HepG2 (cell line): ENCODE measurements around the gene CBX2. TPM values are rescaled to one million over a fixed set of nuclear protein-coding genes. Genes with fewer than 3 reads are reported as not detected.

Experiments used
- CBX5 ChIP-seq: sonication (generic); formaldehyde crosslinking; IDR thresholded peaks from 2 replicates; pipeline ENCODE4 v1.4.0; 2020; ENCODE audit warnings: missing genetic modification reagents, borderline replicate concordance
- CEBPG ChIP-seq: IDR thresholded peaks from 2 replicates; pipeline ENCODE4 v1.6.1; 2016
- ERF ChIP-seq: IDR thresholded peaks from 2 replicates; pipeline ENCODE4 v1.6.1; 2018; ENCODE audit warnings: missing biosample characterization, missing genetic modification reagents
- HNRNPL ChIP-seq: fragments of 200-400 bp; formaldehyde crosslinking; IDR thresholded peaks from 2 replicates; pipeline ENCODE4 v1.6.1; 2017; ENCODE audit warnings: mild to moderate bottlenecking, low read depth, low read length
- KMT2A ChIP-seq: sonication (generic); formaldehyde crosslinking; IDR thresholded peaks from 2 replicates; pipeline ENCODE4 v1.4.0; 2020; ENCODE audit warnings: missing genetic modification reagents
- MAFG ChIP-seq: sonication (generic); formaldehyde crosslinking; IDR thresholded peaks from 2 replicates; pipeline ENCODE4 v1.5.1; 2020; ENCODE audit warnings: mild to moderate bottlenecking, missing genetic modification reagents
- SETDB1 ChIP-seq: sonication (generic); formaldehyde crosslinking; IDR thresholded peaks from 2 replicates; pipeline ENCODE4 v1.5.1; 2020; ENCODE audit warnings: missing genetic modification reagents, mild to moderate bottlenecking, borderline replicate concordance
- ZBTB7A ChIP-seq: sonication (generic); formaldehyde crosslinking; IDR thresholded peaks from 2 replicates; pipeline ENCODE4 v1.8.0; 2022; ENCODE audit warnings: mild to moderate bottlenecking, missing genetic modification reagents
- ZFP62 ChIP-seq: sonication (generic); formaldehyde crosslinking; IDR thresholded peaks from 2 replicates; pipeline ENCODE4 v1.4.0; 2020; ENCODE audit warnings: missing genetic modification reagents
- ZNF10 ChIP-seq: sonication (generic); formaldehyde crosslinking; IDR thresholded peaks from 2 replicates; pipeline ENCODE4 v1.4.0; 2020; ENCODE audit warnings: mild to moderate bottlenecking, low read depth, missing genetic modification reagents, borderline replicate concordance
- ZNF274 ChIP-seq: sonication (generic); formaldehyde crosslinking; IDR thresholded peaks from 2 replicates; pipeline ENCODE4 v1.5.1; 2020; ENCODE audit warnings: mild to moderate bottlenecking, missing genetic modification reagents
- ZNF441 ChIP-seq: sonication (generic); formaldehyde crosslinking; IDR thresholded peaks from 2 replicates; pipeline ENCODE4 v1.7.0; 2021; ENCODE audit warnings: missing genetic modification reagents, borderline replicate concordance
- ZNF639 ChIP-seq: conservative IDR thresholded peaks from 2 replicates; pipeline ENCODE4 v1.6.1; 2018; ENCODE audit warnings: missing genetic modification reagents
- ZNF83 ChIP-seq: sonication (generic); formaldehyde crosslinking; IDR thresholded peaks from 2 replicates; pipeline ENCODE4 v1.4.0; 2020; ENCODE audit warnings: missing genetic modification reagents, mild to moderate bottlenecking, borderline replicate concordance
- polyA plus RNA-seq, 8 experiments: library from polyadenylated mRNA; depleted of rRNA in 3 of 8; stranded (reverse) in 7 of 8; unstranded in 1 of 8; fragments of >200 nt; fragmentation: Illumina TruSeq in 4 of 8; extraction: Trizol in 4 of 8; gene quantifications; 2 replicates each; pipeline versions ENCODE4 v1.2.1 to v1.2.3, GENCODE V29; 2011 to 2016; ENCODE audit warnings: low read depth in 4 of 8, missing spikeins in 1 of 8, mixed read lengths in 1 of 8; ENCODE audit not compliant: insufficient read depth in 1 of 8
- total RNA-seq, 5 experiments: library from RNA; depleted of rRNA; stranded (reverse); fragments of >200 nt; fragmentation: Illumina TruSeq; extraction: Trizol; gene quantifications; 2 replicates each; pipeline ENCODE4 v1.2.3, GENCODE V29; 2016; ENCODE audit warnings: low read depth in 1 of 5
- TF ChIP-seq, protein P1 (sequence below): sonication (generic); formaldehyde crosslinking; IDR thresholded peaks from 2 replicates; pipeline ENCODE4 v1.4.0; 2020; ENCODE audit warnings: missing genetic modification reagents, borderline replicate concordance
- TF ChIP-seq, protein P2 (sequence below): sonication (generic); formaldehyde crosslinking; IDR thresholded peaks from 2 replicates; pipeline ENCODE4 v1.5.0; 2020; ENCODE audit warnings: missing genetic modification reagents
- TF ChIP-seq, protein P3 (sequence below): sonication (generic); formaldehyde crosslinking; IDR thresholded peaks from 2 replicates; pipeline ENCODE4 v1.5.1; 2020; ENCODE audit warnings: mild to moderate bottlenecking, missing genetic modification reagents

The CBX2 gene
- total and polyA plus RNA-seq, 2 of the 13 experiments (the other 11 are each of a cell fraction or from before 2014, with no cell fraction given) = 14.5 to 31.1 TPM

DNA sequence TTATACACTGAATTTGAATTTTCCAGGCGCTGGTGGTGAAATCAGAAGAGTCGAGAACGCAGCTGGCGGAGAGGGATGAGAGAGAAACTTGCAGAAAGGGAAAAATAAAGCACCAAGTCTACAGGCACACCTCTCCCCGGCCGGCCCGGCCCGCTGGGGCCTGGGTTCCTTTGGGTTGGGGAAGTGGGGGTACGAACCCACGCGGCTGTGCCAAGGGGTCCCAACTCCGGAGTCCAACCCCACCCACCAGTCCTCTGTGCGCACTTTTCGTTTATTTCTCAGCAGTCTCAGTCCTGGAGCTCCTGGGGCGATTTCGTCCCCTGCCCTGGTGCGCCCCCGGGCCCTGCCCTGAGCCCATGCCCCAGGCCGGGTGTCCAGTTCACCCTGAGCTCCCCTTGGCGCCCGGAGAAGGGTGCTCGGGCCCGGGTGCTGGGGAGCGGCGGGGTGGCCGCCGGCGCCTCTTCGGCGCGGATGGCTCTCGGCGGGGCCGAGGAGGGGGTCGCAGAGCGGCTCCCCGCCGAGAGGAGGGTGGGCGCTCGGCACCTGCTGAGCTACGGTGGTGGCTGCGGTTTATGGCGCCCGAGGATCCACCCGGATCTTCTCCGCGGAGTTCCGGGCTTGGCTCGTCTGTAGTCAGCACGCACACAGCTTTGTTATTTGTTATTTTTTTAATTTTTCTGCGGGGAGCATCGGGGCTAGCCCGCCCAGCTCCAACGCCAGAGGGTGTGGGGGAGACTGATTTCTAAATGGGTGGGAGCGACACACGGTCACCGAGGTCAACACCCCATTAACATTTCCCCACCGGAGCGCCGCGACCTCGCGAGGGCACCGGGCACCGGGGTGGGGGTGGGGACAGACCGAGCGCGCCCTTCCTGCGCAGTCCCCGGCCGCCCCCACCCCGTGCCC is 34.7 kb downstream of the CBX2 start (continued):
- no peak for TF ChIP-seq ZNF83 (CRISPR knock-in tag)
- no peak for TF ChIP-seq ZNF639 (CRISPR knock-in tag)
- TF ChIP-seq ERF (CRISPR knock-in tag) = no peak
- TF ChIP-seq, protein P1, sequence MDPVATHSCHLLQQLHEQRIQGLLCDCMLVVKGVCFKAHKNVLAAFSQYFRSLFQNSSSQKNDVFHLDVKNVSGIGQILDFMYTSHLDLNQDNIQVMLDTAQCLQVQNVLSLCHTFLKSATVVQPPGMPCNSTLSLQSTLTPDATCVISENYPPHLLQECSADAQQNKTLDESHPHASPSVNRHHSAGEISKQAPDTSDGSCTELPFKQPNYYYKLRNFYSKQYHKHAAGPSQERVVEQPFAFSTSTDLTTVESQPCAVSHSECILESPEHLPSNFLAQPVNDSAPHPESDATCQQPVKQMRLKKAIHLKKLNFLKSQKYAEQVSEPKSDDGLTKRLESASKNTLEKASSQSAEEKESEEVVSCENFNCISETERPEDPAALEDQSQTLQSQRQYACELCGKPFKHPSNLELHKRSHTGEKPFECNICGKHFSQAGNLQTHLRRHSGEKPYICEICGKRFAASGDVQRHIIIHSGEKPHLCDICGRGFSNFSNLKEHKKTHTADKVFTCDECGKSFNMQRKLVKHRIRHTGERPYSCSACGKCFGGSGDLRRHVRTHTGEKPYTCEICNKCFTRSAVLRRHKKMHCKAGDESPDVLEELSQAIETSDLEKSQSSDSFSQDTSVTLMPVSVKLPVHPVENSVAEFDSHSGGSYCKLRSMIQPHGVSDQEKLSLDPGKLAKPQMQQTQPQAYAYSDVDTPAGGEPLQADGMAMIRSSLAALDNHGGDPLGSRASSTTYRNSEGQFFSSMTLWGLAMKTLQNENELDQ (CRISPR knock-in tag) = no peak
- TF ChIP-seq, protein P2, sequence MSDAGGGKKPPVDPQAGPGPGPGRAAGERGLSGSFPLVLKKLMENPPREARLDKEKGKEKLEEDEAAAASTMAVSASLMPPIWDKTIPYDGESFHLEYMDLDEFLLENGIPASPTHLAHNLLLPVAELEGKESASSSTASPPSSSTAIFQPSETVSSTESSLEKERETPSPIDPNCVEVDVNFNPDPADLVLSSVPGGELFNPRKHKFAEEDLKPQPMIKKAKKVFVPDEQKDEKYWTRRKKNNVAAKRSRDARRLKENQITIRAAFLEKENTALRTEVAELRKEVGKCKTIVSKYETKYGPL (CRISPR knock-in tag) = 0 out of 2 replicates have a peak, but pooled peaks have one; percentile 42
- no peak for TF ChIP-seq HNRNPL
- TF ChIP-seq MAFG (CRISPR knock-in tag) = no peak
- TF ChIP-seq ZFP62 (CRISPR knock-in tag) = no peak
- no peak for TF ChIP-seq SETDB1
- no peak for TF ChIP-seq KMT2A
- no peak for TF ChIP-seq CBX5 (CRISPR knock-in tag)
- 0 out of 2 replicates have a peak, but pooled peaks have one; percentile 38 for TF ChIP-seq ZBTB7A (CRISPR knock-in tag)
- TF ChIP-seq CEBPG = no peak
- TF ChIP-seq ZNF441 (CRISPR knock-in tag) = no peak
- no peak for TF ChIP-seq ZNF10 (CRISPR knock-in tag)
- TF ChIP-seq, protein P3, sequence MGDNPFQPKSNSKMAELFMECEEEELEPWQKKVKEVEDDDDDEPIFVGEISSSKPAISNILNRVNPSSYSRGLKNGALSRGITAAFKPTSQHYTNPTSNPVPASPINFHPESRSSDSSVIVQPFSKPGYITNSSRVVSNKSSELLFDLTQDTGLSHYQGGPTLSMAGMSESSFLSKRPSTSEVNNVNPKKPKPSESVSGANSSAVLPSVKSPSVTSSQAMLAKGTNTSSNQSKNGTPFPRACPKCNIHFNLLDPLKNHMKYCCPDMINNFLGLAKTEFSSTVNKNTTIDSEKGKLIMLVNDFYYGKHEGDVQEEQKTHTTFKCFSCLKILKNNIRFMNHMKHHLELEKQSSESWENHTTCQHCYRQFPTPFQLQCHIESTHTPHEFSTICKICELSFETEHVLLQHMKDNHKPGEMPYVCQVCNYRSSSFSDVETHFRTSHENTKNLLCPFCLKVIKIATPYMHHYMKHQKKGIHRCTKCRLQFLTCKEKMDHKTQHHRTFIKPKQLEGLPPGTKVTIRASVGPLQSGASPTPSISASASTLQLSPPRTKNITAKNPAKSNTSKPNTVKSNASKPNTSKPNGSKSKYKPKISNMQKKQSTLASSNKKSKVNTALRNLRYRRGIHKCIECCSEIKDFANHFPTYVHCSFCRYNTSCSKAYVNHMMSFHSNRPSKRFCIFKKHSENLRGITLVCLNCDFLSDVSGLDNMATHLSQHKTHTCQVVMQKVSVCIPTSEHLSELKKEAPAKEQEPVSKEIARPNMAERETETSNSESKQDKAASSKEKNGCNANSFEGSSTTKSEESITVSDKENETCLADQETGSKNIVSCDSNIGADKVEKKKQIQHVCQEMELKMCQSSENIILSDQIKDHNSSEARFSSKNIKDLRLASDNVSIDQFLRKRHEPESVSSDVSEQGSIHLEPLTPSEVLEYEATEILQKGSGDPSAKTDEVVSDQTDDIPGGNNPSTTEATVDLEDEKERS = no peak
- TF ChIP-seq ZNF274 (CRISPR knock-in tag) = peak; percentile 65; the same call in 1 of the 2 replicates
